GM19025 (cell line): Measurements from ENCODE around the gene TCF21.
"Not testable (repeated sequence)": the region's sequence is repeated elsewhere in the genome, so short reads cannot be mapped to it uniquely, and the experiment has no call there.

Experiments
- ATAC-seq: cut with Tn5 transposase; IDR thresholded peaks from one replicate; pipeline ENCODE4 v1.9.1; 2021; ENCODE audit warnings: mild to moderate bottlenecking, low read depth, moderate library complexity; ENCODE audit not compliant: unreplicated experiment

Gene TCF21

DNA sequence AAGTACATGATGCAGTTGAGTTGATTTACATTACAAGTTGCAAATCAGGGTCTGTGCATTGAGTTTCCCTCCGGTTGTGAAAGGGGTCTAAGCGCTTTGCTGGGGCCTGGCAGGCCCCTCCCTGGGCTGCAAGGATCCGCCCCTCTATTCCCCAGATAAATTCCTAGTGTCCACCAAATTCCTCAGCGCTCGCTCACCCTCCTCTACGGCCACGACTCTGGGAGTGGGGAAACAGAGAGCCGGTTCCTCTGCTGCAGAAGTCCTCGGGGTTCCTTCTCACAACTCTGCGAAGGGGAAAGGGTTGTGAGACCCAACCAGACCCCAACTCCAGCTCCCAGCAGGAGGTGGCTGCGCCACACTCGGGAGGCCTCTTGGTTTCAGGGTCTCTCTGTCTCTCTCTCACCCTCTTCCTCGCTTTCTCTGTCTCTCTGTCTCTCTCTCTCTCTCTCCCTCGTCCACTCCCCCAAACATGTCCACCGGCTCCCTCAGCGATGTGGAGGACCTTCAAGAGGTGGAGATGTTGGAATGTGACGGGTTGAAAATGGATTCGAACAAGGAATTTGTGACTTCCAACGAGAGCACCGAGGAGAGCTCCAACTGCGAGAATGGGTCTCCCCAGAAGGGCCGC lies at the start of gene TCF21:
Gene TCF21 (plus strand): TSS at position 185 of the 628 bp plus-strand sequence. CDS start 285 bp downstream, at position 470.
- ATAC-seq, result no peak

DNA sequence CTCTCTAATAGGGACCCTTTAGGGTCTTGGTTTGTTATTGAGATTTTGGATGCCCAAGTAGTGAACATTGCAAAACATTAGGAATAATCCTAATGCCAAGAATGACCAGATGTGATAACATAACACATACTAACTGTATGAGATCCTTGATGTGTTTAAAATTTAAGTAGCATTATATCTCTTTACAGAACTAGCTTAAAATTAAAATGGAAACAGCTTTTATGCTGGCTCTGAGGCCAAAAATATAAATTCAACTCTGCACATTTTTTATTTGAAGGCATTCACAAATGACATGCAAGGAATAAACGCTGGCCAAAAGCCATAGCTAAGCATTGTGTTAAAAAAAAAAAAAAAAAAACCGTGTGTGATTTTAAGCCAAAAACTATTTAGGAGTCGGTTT lies 47.7 kb upstream of the TCF21 start:
- ATAC-seq, result no peak

DNA sequence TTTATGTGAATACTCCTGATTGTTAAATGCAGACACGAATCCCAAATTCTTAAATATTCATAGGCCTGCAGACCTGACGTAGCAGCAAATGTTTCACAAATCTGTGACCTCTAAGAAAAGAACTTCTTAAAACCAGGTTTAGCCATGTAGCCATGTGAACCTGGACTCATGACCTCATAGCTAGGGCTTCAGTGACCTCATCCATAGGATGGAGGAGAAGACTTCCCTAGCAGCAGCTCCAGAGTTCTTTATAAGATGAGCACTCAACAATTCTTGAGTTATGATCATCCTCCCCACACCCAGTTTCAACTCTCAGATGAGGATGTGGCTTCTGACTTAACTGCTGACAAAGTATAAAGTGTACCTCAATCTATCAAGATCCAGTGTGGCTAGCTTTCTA lies 45.8 kb upstream of the TCF21 start:
- no peak for ATAC-seq

DNA sequence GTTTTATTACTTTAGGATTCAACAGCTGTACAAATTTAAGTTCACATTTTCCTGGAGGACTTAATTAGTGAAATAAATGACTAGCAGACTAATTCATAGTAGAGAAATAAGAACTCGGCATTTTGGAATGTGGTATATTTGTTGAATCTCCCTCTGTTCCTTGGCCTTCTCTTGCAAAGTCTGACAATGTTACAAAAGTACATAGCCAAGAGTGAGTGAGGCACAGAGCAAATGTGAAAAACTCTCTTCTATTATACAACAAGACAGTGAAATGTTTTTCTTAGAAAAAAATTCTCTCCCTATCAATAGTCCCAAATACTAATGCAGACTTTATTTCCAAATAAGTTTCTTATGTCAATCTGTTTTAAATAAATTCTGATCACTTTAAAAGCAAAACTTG lies 44.2 kb upstream of the TCF21 start:
- ATAC-seq, result no peak

DNA sequence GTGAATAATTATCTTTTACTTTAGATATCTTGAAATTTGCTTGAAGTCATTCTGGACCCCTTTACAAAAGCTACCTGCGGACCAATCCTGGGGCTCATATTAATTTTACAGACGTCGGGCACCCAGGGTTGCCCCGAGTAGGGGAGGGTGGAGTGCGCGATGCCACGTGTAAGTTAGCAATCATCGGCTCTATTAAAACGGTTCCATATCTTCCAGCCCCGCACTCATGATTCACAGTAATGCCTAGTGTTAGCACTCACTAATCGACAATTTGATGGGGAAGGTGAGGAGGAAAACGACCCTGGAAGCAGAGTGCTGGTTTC lies 34.9 kb upstream of the TCF21 start:
- ATAC-seq, result no peak

DNA sequence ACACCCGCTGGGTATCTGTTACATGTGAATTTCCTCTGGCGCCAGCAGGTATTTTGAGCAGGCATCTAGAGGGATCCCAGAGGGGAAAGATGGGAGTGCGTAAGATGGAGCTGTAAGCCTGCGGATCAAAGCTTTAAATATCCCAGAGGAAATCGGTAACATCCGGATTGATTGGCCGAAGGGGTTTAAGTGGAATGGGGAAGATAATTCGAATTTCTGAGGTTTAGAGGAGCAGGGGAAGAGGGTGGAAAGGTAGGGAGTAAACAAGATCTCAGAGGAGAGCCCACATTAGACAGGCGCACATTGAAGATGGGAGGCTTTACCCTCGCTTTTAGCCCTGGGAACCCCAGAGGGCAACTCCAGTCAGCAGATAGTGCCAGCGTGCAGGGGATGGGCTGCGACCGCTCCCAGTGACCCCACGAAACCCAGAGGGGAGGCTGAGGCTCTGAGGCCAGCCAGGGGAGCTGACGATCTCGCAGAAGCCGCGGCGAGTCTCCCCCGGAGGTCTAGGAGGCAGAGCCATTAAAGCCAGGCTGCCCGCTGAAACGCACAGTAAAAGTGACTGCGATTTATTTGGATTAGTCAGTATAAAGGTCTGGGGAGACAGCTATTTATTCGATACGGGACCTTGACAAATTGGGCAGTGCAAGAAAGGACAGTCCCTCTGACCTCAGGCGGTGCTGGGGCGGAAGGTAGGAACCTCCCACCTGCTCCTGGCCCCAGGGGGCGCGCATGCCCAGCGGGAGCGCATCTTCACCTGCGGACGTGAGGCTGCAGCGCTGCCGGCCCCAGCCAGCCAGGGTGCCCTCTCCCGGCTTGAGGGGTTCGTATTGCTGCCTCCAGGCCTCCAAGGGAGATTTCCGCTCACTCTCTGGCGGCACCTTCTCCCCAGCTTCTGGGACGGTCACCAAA lies 34.3 kb upstream of the TCF21 start:
- ATAC-seq, result no peak

DNA sequence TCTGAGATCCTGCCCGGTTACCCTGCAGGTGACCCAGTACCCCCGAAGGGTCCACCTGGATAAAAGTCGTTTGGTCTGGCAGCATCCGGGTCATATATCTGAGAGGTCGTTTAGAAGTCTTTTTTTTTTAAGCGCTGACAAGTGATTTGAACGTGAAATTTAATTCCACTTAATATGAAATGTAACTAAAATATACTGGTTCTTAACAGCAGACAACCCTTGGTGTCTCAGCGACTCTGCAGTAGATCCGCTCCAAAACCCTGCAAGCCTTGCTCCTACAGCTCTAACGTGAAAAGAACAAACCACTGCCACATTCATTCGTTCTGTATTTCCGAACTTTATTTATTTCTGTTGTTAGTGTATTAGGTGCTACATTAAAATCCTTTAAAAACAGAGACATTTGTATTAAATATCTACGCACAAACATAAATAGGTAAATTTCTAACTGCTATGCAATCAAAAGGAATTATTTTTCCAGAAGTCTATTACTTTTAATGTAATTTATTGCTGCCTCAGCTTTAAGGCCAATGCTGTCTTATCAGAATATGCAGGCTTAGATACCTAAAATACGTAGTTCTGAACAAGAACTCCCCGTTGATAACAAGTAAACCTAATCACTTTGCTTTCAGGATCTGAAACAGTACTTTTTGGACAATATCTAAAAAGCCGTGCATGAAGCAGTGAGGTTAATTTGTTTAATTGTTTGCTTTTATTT lies 33.5 kb upstream of the TCF21 start:
- ATAC-seq, result no peak

DNA sequence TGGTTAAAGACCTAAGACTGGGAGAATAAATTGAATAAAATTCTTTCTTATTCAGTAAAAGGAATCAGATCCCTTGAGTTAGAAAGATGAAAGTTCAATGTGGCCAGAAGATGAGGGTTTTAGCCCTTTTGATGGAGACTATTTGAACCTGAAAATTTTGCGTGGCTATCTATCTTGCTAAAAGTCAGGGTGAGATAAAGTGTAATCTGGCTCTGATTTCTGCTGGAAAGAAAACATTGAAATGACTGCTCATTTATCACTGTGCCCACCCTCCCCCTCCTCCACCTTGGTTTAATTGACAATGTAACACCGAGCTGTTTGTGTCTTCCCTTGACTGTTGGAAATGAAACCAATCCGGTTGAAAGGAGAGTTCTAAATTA lies 32.9 kb upstream of the TCF21 start:
- no peak for ATAC-seq

DNA sequence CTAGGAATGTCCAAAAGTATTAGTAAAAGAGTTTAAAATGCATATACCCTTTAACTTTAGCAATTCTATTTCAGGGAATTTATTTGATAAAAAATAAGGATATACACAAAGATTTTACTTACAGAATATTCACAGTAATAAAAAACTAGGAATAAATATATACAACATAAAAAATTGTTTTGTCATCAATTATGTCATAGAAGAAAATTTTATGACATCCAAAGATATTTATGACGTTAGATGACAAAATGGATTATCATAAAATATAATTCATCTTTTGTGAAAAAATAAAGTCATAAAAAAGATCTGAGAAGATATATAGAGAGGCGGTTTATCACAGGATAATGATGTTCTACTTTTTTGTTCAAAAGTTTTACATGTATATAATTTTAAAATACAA lies 32.0 kb upstream of the TCF21 start:
- ATAC-seq, result no peak

DNA sequence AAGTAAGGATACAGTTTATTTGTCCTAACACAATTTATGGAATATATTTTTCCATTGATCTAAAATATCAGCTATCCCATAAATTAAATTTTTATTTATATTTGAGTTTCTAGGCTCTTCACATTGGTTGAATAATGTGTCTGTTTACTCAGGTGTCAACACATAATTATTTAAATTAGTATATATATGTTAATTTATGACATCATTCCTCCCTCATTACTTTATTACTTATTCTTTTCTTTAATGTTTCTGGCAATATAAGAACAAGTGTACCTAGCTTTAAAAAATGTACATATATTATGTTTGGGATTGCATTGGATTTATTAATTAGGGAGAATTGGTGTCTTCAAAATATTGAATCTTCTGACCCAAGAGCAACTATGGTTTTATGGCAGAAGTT lies 31.2 kb upstream of the TCF21 start:
- ATAC-seq, result no peak

DNA sequence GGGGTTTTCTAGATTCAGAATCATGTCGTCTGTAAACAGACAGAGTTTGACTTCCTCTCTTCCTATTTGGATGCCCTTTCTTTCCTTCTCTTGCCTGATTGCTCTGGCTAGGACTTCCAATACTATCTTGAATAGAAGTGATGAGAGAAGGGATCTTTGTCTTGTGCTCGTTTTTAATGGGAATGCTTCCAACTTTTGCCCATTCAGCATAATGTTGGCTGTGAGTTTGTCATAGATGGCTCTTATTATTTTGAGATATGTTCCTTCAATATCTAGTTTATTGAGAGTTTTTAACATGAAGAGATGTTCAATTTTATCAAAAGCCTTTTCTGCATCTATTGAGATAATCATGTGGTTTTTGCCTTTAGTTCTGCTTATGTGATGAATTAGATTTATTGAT lies 27.6 kb upstream of the TCF21 start:
- not testable (repeated sequence) for ATAC-seq

DNA sequence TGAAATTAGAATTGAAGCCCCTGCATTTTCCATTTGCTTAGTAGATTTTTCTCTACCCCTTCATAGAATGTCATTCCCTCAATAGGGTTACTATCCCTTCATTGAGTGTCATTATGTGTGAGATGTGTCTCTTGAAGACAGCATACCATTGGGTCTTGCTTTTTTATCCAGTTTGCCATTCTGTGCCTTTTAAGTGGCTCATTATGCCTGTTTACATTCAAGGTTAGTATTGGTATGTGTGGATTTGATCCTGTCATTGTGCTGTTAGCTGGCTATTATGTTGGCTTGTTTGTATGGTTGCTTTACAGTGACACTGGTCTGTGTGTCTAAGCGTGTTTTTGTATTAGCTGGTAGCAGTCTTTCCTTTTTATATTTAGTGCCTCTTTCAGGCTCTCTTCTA lies 25.7 kb upstream of the TCF21 start:
- no peak for ATAC-seq

DNA sequence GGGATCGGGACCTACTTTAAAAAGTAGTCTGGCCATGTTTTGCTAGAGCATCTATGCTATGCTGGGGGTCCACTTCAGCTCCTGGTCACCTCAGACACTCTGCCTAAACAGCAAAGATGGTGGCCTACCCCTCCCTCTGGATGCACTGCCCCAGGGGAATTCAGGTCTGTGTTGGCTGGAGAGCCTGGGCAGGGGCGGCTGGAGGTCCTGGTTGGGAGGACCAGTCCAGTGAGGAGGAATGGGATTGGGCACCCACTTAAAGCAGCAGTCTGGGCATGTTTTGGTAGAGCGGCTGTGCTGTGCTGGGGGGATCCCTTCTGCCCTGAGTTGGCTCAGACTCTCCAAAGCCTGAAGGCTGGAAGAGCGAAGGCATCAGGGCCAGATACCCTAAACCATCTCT lies 23.2 kb upstream of the TCF21 start:
- no peak for ATAC-seq

DNA sequence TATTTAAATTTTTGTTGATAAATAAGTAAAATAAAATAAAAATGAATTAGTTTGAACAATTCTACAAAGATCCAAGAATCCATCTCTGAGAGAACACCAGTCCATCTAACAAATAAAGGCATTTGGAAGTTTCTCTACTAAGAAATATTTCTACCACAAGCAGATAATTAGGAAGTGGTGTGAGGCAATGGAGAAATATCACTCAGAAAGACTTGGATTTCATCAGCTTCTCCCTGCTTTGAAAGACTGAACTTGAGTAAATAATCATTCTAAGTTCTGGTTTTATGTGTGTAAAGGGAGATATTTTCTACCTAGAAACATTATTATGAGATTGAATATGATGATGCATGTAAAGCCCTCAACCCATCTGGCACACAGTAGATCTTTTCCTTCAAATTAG lies 17.8 kb upstream of the TCF21 start:
- no peak for ATAC-seq

DNA sequence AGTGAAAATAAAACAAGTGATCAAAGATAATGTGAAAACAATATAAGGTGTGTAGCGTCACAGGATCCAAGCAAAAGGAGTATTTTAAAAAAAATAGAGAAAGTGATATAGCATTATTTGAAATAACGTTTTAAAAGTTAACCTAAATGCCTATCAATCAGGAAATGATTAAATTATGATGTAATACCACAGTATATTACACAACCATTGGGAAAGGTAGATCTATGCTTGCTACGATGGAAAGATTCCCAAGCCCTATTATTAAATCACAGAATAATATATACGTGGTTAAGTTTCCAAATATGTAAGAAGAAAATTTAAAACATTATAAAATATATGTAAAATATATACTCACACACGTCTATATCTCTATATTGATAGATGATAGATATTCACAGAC lies 15.4 kb upstream of the TCF21 start:
- no peak for ATAC-seq

DNA sequence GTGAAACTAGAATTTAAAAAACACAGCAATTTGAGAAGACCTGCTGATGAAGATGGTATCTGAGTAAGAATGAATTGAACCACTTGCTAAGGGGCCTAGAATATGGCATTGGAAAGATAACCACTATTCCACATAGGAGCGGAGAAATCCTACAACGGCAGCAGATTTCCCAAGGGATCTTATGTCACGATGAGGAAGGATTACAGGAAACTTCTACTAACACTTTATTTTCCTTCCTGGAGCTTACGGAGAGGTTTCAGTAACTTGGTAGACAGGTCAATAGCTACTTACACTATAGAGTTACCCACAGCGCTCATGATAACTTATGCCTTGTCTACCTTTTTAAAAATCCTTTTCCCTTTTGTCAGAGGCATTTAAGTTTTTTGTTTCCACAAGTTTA lies 11.8 kb upstream of the TCF21 start:
- ATAC-seq, result no peak

DNA sequence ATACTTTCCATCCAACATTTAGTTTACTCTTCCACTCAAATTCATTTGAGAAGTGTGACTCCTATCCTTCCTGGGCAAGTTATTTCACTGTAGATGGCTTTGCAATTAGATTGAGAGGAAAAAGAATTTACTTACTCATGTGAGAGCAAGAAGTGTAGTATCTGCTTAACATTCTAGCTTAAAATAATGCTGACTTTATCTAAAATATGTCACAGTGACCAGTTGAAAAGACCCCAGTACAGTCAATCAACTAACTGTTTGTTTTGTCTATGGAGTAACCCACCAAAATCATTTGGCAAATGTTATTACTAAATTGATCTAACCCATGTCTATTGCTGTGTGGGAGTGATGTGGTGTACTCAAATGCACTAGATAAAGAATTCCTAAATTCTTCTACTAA lies 8.9 kb upstream of the TCF21 start:
- ATAC-seq, result no peak

DNA sequence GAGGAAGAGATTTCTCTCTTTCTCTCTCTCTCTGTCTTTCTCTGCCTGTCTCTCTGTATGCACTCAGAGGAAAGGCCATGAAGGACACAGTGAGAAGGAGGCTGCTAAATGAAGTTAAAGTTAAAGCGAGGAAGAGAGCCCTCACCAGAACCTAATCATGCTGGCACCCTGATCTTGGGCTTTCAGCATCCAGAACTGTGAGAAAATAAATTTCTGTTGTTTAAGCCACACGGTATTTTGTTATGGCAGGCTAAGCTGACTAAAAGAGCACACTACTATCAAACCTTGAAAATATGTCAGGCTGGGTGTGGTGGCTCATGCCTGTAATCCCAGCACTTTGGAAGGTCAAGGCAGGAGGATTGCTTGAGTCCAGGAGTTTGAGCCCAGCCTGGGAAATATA lies 8.0 kb upstream of the TCF21 start:
- ATAC-seq, result no peak

DNA sequence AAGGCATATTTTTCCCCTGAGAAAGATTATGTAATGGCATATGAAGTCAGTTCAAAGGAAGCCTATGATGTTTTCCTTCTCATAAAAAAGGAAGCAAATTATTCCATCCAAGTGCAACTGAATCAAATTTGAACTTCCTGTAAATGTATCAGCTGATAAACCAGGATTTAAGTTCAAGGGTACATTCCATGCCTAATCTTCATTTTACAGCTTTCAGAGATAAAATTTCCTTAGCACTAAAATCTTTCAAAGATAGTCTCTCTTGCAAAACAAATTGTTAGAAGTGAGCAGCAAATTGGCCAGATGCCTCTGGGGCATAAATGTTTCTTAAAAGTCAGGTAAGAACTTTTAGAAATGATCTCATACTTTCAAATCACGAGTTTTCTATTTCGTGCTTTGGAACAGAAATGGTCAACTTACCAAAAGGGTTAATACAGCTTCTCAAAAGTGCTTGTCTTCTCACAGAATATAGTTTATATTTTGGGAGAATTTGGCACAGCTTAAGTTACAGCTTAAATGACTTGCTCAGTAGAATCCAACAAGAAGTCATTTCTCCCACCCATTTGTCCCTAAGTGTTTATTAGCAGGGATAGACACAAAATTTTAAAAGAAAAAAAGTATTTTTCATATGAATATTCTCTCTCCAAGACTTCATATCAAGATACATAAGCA lies 2.7 kb upstream of the TCF21 start:
- no peak for ATAC-seq

DNA sequence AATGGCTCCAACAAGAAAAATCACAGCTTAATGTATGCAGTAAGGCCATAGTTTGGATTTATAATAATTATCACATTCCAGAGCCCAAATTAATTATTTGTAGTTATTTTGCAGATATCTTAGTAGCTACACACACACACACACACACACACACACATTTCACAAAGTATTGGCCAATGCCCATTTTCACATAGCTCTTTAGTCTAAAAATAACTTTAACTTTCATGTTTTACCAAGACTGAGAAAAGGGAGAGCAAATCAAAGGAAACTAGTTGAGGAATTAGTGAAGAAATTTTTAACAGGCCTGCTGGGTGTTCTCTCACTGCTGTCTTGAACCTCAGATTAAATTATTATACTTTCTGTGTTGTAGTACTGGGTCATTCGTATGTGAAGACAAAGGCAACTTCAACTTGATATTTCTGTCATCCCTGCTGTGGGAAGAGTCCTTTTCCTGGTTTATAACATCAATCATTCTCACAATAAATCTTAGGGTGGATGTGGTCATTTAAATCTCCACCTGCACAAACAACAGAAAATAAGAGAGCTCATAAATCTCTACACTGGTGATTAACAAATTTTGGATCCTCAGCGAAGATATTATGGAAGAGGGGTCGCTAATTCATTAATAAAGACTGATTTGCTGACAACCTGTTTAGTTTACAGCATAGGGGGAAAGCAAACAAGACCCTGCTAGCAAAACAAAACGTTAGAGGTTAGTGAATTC lies 1.6 kb upstream of the TCF21 start:
- ATAC-seq, result no peak

DNA sequence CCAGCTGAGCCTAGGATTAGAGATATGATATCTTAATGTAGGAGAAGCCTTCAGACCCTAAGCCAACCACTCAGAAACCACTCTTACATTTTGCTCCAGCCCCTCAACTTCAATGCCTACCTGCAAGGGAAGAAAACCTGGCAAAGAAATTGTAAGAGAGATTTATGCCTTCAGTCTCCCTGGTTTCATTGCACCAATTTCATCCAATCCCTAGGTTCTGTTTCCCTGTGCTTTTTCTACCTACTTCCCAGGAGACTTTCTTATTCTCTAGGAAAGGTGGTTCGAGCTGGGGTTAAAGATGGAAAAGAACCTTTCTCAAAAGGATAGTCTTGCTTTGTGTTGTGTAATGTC lies 1.1 kb upstream of the TCF21 start:
- ATAC-seq, result no peak
